Measurements from ENCODE around the gene CHAF1B.

DNA sequence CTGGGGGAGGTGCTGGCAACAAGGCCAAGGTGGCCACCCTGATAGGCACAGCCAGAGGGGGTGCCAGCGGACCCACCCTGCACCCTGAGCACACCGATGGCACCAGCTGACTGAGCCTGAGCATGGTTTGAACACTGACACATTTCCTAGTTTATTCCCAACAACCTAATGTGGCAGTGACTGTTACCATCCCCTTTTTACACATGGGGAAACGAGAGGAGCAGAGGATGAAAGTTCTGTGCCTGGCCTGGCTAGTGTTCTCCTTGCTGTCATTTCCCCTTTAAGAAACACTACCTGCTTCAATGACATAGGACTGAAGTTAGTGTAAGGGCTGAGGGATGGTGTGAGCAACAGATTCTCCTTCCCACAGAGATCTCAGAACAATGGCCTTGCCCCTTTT lies 79.4 kb downstream of the CHAF1B start:
- TF ChIP-seq POLR2A (IDR thresholded peaks at IDR 0.05; ENCODE audit: low read depth), result no peak
- no peak for TF ChIP-seq CTCF (IDR thresholded peaks at IDR 0.05)
- no peak for TF ChIP-seq POLR2AphosphoS5 (IDR thresholded peaks at IDR 0.05)
- TF ChIP-seq EP300 (IDR thresholded peaks at IDR 0.05), result no peak

All from esophagus muscularis mucosa (tissue), 4 donors.